ENCODE data around the gene TMED4.

GRCh38 chr7:44622342-44623151, 40.5 kb upstream of the TMED4 start:
- TF ChIP-seq CTCF (IDR thresholded peaks at IDR 0.05) (no peak), EZH2 (IDR thresholded peaks at IDR 0.05; ENCODE audit: borderline replicate concordance, insufficient read depth, low read depth, low read length, poor library complexity, severe bottlenecking) (no peak)

All from B cell (primary cell).